Esophagus muscularis mucosa (tissue), 4 donors: ENCODE measurements around the gene NFE2. TPM values are rescaled to one million over a fixed set of nuclear protein-coding genes. Genes with fewer than 3 reads are reported as not detected.

Experiments
- DNase-seq: peaks from one replicate; pipeline ENCODE4 v3.0.0-alpha.2; 2017; ENCODE audit errors: extremely low spot score
- H3K27ac ChIP-seq, 4 donors: fragments of 200-600 bp; sonication (generic); replicated peaks in 1 of 4; 1 replicate in 3 of 4; 2 replicates in 1 of 4; pipeline ENCODE4 v1.5.1; 2016 to 2019; ENCODE audit warnings: mild to moderate bottlenecking in 1 of 4
- H3K27me3 ChIP-seq, 4 donors: fragments of 200-600 bp; sonication (generic); one replicate each; pipeline versions ENCODE4 v1.5.1 to v1.6.0; 2016 to 2019
- H3K36me3 ChIP-seq, 4 donors: fragments of 200-600 bp; sonication (generic); one replicate each; pipeline ENCODE4 v1.5.1; 2016 to 2019
- H3K4me1 ChIP-seq, 4 donors: fragments of 200-600 bp; sonication (generic); one replicate each; pipeline ENCODE4 v1.5.1; 2016 to 2019
- H3K4me3 ChIP-seq, 4 donors: fragments of 200-600 bp; sonication (generic); 1 replicate in 2 of 4; 2 replicates in 2 of 4; pipeline ENCODE4 v1.5.1; 2016 to 2019; ENCODE audit warnings: mild to moderate bottlenecking in 4 of 4, moderate library complexity in 1 of 4
- H3K9me3 ChIP-seq, 4 donors: fragments of 200-600 bp; sonication (generic); 1 replicate in 3 of 4; 2 replicates in 1 of 4; pipeline ENCODE4 v1.5.1; 2016 to 2019
- CTCF ChIP-seq, 3 experiments: fragments of 200-600 bp in 2 of 3; fragments of 450-650 bp in 1 of 3; sonication (generic) in 2 of 3; IDR thresholded peaks; one replicate each; pipeline ENCODE4 v1.5.1; 2017 to 2019; ENCODE audit warnings: antibody characterized with exemption in 3 of 3, mild to moderate bottlenecking in 2 of 3, moderate library complexity in 1 of 3
- EP300 ChIP-seq: sonication (generic); formaldehyde crosslinking; IDR thresholded peaks from one replicate; pipeline ENCODE4 v1.6.1; 2017; ENCODE audit warnings: antibody characterized with exemption
- POLR2A ChIP-seq: fragments of 450-650 bp; IDR thresholded peaks from one replicate; pipeline ENCODE4 v1.6.1; 2017; ENCODE audit warnings: antibody characterized with exemption, moderate library complexity, mild to moderate bottlenecking, low read depth
- POLR2AphosphoS5 ChIP-seq, 2 donors: sonication (generic); formaldehyde crosslinking; IDR thresholded peaks; one replicate each; pipeline ENCODE4 v1.6.1; 2017; ENCODE audit warnings: antibody characterized with exemption in 2 of 2
- WGBS: methylation state at CpG from one replicate; pipeline ENCODE4 v1.1.5; 2018; 5-methylcytosine and 5-hydroxymethylcytosine counted together
- intact Hi-C: fragments of 100-400 bp; cut with DNase I; formaldehyde crosslinking; loops from one replicate; pipeline ENCODE4 v1.15.1; 2023
- total RNA-seq, 4 donors: library from RNA; depleted of rRNA; stranded (reverse); fragments of >200 nt; gene quantifications; one replicate each; pipeline versions ENCODE4 v1.1.0 to v1.2.1, GENCODE V29; 2016

NFE2 gene
- total RNA-seq, 4 donors from 2014 or later: 0.32 to 3.8 (median 0.42) TPM; not detected in 1

- H3K4me3 ChIP-seq: no peak overlapping the region
- no peak for DNase-seq
- peaks cover 13 to 26% (median 25%) of the 10 kb centered on the region in 4 donors for H3K4me1 ChIP-seq
- TF ChIP-seq POLR2A (no peak), POLR2AphosphoS5 (IDR thresholded peaks at IDR 0.05) (no peak), CTCF (IDR thresholded peaks at IDR 0.05) (no peak), EP300 (no peak)
- intact Hi-C loops: no loop called here
- no peaks in the 10 kb centered on the region for H3K9me3 ChIP-seq
- no peak overlapping the region for H3K27ac ChIP-seq
- H3K27me3 ChIP-seq: no peaks in the 10 kb centered on the region
- no peaks in the 10 kb centered on the region for H3K36me3 ChIP-seq
- WGBS: 90% methylated on average over 4 of the region's 4 CpGs
Measured at GRCh38 chr12:54265364-54265812, 35.4 kb downstream of the NFE2 start.

- no peak for DNase-seq
- Histone ChIP-seq H3K4me3 (no peak overlapping the region), H3K27ac (peak overlapping the region in 1 of 4 donors; percentile 37), H3K36me3 (peaks cover 0 to under 1% (median 0%) of the 10 kb centered on the region in 4 donors), H3K4me1 (peaks cover 34 to 56% (median 54%) of the 10 kb centered on the region in 4 donors), H3K9me3 (no peaks in the 10 kb centered on the region), H3K27me3 (no peaks in the 10 kb centered on the region)
- TF ChIP-seq EP300: no peak
- TF ChIP-seq CTCF (IDR thresholded peaks at IDR 0.05): no peak
- no peak for TF ChIP-seq POLR2A
- TF ChIP-seq POLR2AphosphoS5 (IDR thresholded peaks at IDR 0.05): no peak
- 42% methylated on average over 4 of the region's 4 CpGs for WGBS
- intact Hi-C loops: no loop called here
Measured at GRCh38 chr12:54262403-54262925, 38.4 kb downstream of the NFE2 start.

GRCh38 chr12:54261815-54262402, 38.9 kb downstream of the NFE2 start:
- intact Hi-C loops: no loop called here

GRCh38 chr12:54259194-54260011, 41.4 kb downstream of the NFE2 start:
- no peak for DNase-seq

More at GRCh38 chr12:54261815-54262402, 38.9 kb downstream of the NFE2 start:
- TF ChIP-seq EP300: no peak
- no peak for TF ChIP-seq CTCF (IDR thresholded peaks at IDR 0.05)
- TF ChIP-seq POLR2A: no peak
- no peak for TF ChIP-seq POLR2AphosphoS5 (IDR thresholded peaks at IDR 0.05)
- H3K27me3 ChIP-seq: no peaks in the 10 kb centered on the region
- no peak overlapping the region for H3K4me3 ChIP-seq
- whole genome bisulfite sequencing: 48% methylated on average over 5 of the region's 5 CpGs
- DNase-seq: no peak
- peak overlapping the region; percentile 12 to 39 (median 31) for H3K27ac ChIP-seq
- H3K36me3 ChIP-seq: peaks cover 0 to 5% (median 4%) of the 10 kb centered on the region in 4 donors
- H3K4me1 ChIP-seq: peaks cover 34 to 61% (median 57%) of the 10 kb centered on the region in 4 donors
- no peaks in the 10 kb centered on the region for H3K9me3 ChIP-seq

More at GRCh38 chr12:54259194-54260011, 41.4 kb downstream of the NFE2 start:
- 4% methylated on average over 11 of the region's 11 CpGs for WGBS
- TF ChIP-seq POLR2A: no peak
- TF ChIP-seq CTCF (IDR thresholded peaks at IDR 0.05): no peak
- no peak for TF ChIP-seq EP300
- TF ChIP-seq POLR2AphosphoS5 (IDR thresholded peaks at IDR 0.05): peak; percentile 50 to 77
- Histone ChIP-seq H3K4me1 (peaks cover 34 to 70% (median 58%) of the 10 kb centered on the region in 4 donors), H3K36me3 (peaks cover 8 to 28% (median 23%) of the 10 kb centered on the region in 4 donors), H3K27ac (peak overlapping the region; percentile 84 to 87 (median 86)), H3K9me3 (no peaks in the 10 kb centered on the region), H3K27me3 (no peaks in the 10 kb centered on the region), H3K4me3 (peak overlapping the region; percentile 52 to 57 (median 55))
- intact Hi-C loops: no loop called here
